Loucy (cell line): ENCODE measurements around the gene RPS16.

Source experiments
- CTCF ChIP-seq: fragments of 200-600 bp; sonication (generic); conservative IDR thresholded peaks from 2 replicates; pipeline ENCODE4 v1.5.1; 2014; ENCODE audit warnings: mild to moderate bottlenecking, antibody characterized with exemption, low read length
- EZH2phosphoT487 ChIP-seq: fragments of 200-600 bp; IDR thresholded peaks from 2 replicates; pipeline ENCODE4 v1.6.1; 2018; ENCODE audit warnings: antibody characterized with exemption, mild to moderate bottlenecking, moderate library complexity, borderline replicate concordance

DNA sequence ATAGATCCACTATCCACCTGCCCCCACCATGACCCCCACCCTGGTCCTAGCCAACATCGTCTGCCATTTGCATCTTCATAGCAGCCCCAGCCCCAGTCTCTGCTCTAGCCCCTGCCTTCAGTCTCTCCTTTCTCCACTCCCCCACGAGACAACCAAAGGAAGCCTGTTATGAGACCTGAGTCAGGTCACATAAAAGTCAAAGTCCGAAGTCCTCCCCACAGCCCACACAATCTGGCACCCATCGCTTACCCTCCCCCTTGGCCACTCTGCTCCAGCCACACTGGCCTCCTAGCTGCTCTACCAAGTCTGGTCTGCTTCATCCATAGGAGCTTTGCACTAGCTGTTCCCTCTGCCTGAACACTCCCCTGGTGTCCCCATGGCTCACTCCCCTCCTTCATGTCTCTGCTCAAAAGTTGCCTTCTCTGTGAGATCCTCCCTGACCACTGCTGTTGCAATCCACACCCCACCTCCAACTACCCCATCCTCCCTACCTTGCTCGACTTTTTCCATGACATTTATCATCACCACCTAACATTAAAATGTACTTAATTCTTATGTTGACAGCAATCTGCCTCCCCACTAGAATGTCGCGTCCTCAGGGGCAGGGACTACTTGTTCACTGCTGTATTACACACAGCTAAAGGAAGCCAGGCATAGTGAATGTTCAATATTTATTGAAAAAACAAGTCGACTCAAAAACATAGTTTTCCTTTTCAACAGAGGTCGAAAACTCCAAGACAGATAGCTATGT is 24.5 kb downstream of the RPS16 start:
- TF ChIP-seq CTCF: no peak
- no peak for TF ChIP-seq EZH2phosphoT487
